Fibroblast of skin of scalp (primary cell): Measurements from ENCODE around the gene GCM1. TPM values are rescaled to one million over a fixed set of nuclear protein-coding genes. Genes with fewer than 3 reads are reported as not detected.
"Not testable (repeated sequence)": the region's sequence is repeated elsewhere in the genome, so short reads cannot be mapped to it uniquely, and the experiment has no call there.

Experiments used
- DNase-seq: peaks from one replicate; pipeline ENCODE4 v3.0.0-alpha.2; 2013
- polyA plus RNA-seq, 2 experiments: library from polyadenylated mRNA; unstranded; fragments of 120-200 nt; gene quantifications; one replicate each; pipeline ENCODE4 v1.2.1, GENCODE V29; 2013; ENCODE audit not compliant: insufficient read length in 2 of 2

GCM1 gene, protein sequence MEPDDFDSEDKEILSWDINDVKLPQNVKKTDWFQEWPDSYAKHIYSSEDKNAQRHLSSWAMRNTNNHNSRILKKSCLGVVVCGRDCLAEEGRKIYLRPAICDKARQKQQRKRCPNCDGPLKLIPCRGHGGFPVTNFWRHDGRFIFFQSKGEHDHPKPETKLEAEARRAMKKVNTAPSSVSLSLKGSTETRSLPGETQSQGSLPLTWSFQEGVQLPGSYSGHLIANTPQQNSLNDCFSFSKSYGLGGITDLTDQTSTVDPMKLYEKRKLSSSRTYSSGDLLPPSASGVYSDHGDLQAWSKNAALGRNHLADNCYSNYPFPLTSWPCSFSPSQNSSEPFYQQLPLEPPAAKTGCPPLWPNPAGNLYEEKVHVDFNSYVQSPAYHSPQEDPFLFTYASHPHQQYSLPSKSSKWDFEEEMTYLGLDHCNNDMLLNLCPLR
- polyA plus RNA-seq (2013, experiment 1 of 2; ENCODE audit: insufficient read length): not detected
- not detected for polyA plus RNA-seq (2013, experiment 2 of 2; ENCODE audit: insufficient read length)

DNA sequence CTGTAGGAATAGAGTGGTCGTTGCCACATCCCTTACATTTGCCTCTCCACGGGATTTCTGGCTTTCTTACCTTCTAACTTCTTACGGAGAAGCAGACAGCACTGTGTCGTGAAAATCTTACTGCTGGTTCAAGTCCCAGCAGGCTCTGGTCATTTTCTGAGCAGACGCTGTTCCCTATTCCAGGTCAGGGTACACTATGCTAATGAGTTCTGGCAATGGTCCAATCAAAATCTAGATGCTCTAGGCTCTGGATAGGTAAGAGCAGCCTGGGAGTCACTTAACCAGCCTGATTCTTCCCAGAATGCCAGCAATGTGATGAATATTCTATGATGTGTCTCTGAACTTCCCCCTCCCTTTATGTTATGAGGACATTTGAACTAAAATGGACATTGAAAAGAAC lies at the start of gene GCM1:
GCM1 (minus strand) TSS at position 158 of the 400 bp plus-strand sequence. CDS start 3,209 bp downstream, outside the sequence.
- DNase-seq: no peak

DNA sequence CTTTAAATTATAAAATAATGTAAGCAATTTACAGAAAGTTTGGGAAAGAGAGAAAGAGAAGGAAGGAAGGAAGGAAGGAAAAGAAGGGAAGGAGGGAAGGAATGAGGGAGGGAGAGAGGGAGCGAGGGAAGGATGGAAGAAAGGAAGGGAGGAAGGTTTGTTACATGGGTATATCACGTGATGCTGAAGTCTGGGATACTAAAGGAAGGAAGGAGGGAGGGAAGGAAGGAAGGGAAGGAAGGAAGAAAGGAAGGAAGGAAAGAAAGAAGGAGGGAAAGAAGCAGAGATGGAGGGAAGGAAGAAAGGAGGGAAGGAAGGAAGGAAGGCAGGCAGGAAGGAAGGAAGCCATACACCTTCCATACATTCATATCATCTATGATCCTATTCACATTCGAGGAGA lies 48.9 kb upstream of the GCM1 start:
- DNase-seq: no peak

DNA sequence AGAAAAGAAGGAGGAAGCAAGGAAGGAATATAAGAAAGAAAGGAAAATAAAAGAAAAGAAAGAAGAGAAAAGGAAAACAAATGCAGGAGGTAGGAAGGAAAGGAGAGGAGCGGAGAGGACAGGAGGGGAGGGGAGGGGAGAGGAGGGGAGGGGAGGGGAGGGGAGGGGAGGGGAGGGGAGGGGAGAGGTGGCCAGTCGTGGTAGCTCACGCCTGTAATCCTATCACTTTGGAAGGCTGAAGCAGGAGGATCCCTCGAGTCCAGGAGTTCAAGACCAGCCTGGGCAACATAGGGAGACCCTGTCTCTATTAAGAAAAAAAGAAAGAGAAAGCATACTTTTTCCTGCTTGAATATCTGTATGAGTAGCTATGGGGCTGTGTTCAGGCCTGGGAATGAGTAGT lies 46.4 kb upstream of the GCM1 start:
- DNase-seq: no peak

DNA sequence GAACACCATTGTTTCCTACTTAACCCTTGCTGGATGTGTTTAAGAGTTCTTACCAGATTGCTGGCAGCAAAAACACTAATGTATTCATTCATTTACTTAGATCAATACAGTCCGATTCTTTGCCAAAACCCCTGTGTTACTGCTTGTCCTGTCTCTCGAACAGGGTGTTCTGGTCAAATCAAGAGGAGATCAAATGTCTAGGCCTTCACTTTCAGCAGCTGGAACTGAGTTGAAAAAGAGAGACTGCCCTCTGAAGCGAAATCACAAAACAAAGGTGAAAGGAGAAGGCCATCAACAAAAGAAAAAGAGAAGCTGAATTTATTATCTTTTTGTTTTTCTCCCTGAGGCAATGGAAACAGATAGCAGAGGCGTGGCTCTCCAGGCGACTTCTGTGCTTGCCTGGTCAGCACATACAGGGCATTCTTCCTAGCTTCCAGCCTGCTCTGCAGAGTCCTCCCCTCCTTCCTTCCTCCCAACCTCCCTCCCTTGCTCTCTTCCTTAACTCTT lies 44.1 kb upstream of the GCM1 start:
- no peak for DNase-seq

DNA sequence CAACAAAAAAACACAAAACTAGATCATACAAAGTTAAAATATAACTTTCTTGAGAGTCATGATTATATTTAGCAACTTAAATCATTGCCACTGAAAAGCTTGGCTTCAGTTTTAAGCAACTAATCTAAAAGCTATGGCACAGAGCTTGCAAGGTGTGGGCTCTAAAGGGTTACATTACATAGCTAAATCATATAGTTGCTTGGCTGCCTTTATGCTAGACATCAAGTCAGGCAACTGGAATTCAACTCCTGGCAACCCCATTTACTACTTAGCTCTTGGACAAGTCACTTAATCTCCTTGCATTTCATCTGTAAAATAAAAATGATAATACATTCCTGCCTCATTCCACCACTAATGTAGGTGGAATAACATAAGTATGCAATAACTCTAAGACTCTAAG lies 40.9 kb upstream of the GCM1 start:
- DNase-seq: peak; percentile 61

DNA sequence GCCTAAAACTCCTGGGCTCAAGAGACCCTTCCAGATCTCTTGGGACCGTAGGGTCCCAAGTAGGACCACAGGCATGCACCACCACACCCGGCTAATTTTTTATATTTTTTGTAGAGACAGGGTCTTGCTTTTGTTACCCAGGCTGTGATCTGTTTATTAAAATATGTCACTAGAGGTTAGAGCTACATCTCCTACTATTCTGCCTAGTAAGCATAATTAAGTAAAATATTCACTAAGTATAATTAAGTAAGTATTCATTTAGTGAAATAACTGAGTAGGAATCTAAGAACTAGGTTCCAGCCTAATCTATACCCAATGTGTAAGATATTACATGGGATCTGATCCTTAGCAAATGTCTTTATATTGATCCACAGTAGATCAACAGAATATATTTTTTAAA lies 40.2 kb upstream of the GCM1 start:
- no peak for DNase-seq

DNA sequence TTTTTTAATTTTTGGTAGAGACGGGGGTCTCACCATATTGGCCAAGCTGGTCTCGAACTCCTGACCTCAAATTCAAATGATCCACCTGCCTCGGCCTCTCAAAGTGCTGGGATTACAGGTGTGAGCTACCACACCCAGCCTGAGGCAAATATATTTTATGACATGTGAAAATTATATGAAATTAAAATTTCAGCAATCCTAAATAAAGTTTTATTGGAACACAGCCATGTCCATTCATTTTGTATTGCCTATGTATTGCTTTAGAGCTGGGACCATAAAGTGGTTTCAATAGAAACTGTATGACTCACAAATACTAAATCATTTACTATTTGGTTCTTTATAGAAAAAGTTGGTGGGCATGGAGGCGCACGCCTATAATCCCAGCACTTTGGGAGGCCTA lies 32.0 kb upstream of the GCM1 start:
- DNase-seq: no peak

DNA sequence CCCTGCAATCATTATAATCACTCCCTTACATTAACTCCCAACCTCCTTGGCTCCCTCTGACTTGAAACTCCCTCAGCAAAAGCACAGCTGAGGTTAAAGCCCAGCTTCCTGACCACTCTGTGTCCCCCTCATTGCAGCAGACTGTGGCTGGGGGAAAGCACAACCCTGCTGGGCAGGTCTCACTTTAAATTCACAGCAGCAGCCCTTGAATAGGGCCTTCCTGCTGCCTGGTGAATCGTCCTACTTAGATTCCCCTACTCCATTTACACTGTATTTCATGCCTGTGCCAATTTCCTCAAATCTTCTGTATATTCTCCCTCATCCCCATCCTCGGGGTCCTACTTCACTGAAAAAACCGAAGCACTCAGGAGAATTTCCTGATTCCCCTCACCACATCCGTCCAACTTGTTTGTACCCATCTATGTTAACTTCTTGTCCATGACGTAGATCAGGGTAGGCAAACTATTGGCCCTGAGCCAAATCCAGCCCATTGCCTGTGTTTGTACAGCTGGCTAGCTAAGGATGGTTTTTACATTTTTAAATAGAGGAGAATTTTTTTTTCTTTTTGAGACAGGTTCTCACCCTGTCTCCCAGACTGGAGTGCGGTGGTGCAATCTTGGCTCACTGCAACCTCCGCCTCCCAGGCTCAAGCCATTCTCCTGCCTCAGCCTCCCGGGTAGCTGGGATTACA lies 31.5 kb upstream of the GCM1 start:
- DNase-seq: peak; percentile 18

DNA sequence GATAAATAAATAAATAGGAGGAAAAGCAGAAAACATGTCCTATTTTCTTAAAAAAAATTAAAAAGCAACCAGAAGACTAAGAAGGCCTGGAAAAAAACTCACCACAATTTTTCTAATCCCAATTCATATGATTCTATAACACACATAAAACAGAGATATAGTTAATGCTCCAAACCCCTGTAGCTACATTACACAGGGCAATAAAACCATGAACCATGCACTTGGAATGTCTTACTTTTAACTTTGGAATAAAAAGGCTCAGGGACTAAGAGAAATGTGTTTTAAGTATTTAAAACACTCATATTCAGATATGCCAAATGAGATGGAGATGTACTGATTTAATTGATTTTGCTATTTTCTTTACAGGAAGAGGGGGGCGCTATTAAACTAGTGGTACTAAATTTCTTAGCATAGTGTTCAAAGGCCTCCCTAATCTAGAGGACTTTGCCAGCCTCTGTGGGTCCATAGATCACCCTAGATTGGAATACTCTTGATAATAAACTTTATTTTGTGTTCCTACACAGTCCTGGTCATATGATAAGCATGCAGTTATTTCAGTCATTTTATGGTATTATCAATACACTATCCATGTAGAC lies 30.3 kb upstream of the GCM1 start:
- no peak for DNase-seq

DNA sequence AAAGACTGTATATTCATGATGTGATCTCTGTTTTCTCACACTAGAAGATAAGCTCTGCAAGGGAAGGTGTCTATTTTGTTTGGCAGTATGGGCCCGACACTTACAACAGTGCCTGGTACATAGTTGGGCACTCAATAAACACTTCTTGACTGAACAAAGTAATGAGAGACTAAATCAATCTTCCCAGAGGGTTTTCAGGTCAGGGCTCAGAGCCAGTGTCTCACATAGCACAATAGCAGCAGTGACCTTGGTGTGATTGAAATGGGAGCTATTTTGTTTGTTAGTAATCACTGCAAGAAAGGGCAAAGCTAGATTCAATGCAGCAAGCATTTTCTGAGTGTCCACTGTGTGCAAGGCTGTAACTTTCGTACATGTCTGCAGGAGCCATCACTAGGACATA lies 26.4 kb upstream of the GCM1 start:
- no peak for DNase-seq

DNA sequence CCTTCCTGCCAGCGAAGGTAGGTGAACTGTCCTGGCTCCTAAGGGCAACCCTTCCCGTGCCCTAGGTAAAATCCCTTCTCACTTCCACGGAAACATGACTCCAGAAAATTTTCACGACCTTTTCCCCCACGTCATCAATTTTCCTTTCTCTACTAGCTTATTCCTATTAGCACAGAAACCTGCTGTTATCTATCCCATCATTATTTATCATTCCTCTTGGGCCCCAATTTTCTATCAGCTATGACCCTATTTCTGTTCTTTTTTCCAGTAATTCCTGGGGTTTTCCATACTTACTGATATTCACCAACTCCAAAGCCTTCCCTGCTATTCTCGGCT lies 23.8 kb upstream of the GCM1 start:
- DNase-seq: no peak

DNA sequence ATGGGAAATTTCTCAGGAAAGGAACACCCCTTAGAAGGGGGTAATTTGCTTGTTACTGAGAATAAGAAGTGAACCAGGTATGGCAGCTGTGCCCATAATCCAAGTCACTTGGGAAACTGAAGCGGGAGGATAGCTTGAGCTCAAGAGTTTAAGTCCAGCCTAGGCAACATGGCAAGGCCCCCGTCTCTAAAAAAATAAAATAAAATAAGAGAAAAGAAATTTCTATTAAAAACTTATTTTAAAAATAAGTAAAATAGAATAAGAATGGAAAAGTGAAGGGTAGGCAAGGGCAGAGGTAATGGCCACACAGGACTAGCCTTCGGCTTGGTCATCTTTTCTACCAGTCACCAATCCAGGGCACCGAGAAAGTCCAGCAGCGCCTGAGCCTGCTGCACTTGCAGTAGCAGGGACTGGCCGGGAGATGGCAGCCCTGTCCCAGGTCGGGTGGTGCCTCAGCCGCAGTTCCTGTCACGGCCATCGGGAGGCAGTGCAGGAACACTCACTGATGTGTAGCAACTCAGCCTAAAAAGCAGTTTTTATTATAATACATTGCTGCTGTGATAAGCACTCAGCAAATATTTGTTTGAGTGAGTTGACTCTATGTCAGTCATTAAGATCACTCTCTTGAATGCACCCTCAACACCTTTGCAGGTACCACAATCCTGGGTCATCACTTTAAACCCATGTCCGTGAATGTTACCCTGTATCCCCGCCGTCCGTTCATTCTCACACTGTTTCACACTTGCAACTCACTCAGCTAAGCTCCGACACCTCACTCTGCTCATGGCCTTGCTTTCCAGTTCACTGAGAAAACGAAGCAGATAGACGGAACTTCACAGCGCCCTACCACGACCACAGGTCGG lies 23.2 kb upstream of the GCM1 start:
- DNase-seq: peak; percentile 72

DNA sequence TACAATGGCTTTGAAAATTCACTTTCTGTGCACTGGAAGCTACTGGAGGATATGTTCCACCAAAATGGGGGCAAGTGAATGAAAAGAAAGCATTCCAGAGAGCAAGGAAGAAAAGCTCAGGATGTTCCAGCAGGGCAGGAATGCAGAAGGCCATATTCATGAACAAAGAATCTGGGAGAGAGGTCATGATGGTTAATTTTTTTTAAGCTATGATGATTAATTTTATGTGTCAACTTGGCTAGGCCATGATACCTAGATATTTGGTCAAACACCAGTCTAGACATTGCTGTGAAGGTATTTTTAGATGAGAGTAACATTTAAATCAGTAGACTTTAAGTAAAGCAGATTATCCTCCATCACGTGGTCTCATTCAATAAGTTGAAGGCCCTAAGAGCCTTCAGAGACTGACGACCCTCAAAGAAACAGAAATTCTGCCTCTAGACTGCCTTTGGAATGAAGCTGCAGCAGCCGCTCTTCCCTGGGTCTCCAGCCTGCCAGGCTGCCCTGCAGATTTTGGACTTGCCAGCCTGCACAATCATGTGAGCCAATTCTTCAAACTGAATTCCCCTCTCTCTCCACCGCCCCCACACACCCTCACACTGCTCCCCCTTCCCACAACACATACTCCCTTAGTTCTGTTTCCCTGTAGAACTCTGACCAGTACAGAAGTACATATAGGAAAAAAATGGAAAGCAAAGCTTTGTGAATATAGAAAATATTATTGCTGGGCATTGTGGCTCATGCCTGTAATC lies 20.1 kb upstream of the GCM1 start:
- DNase-seq: peak; percentile 84

DNA sequence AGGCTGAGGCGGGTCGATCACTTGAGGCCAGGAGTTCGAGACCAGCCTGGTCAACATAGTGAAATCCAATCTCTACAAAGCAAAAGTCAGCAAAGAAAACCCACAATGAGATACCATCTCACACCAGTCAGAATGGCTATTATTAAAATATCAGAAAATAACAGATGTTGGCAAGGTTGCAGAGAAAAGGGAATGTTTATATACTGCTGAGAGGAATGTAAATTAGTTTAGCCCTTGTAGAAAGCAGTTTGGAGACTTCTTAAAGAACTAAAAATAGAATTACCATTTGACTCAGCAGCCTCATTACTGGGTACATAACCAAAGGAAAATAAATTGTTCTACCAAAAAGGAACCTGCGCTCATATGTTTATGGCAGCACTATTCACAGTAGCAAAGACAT lies 16.7 kb upstream of the GCM1 start:
- DNase-seq: peak; percentile 65

DNA sequence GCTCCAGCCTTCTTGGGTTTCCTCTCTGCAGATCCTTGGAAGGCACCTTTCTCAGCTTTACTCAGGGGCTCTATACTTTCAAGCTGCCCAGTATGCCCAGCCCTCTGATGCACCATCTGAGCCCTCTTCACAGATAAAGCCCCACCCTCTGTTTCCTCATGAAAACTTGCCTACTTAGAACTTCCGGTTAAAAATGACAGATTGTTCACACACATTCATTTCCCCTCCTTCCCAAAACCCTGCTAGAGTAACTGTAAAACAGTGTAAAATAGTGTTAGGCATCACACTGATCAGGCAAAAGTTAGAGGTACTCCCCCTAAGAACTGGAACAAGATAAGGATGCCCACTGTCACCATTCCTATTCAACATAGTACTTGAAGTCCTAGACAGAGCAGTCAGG lies 14.0 kb upstream of the GCM1 start:
- DNase-seq: no peak

DNA sequence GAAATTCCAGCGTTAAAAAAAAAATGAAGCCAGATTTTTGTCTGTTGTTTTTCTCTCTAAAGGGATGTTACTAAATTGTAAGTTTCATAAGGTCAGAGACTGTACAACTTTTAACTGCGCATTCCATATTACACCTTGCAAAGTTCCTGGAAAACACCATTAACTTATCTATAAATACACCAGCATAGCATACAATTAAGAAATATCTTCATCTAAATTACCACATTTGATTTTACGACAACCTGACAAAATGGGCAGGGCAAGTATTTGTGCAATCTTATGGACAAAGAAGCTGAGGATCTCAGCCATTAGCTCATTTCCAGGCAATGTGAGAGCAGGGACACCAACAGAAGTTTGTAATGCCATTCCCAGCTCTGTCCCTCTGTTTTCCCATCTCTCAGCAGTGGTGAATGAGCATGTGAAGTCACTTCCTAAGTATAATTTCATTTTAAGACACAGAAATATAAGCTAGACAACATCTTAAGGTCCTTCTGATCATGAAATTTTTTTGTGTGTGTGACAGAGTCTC lies 12.9 kb upstream of the GCM1 start:
- no peak for DNase-seq

DNA sequence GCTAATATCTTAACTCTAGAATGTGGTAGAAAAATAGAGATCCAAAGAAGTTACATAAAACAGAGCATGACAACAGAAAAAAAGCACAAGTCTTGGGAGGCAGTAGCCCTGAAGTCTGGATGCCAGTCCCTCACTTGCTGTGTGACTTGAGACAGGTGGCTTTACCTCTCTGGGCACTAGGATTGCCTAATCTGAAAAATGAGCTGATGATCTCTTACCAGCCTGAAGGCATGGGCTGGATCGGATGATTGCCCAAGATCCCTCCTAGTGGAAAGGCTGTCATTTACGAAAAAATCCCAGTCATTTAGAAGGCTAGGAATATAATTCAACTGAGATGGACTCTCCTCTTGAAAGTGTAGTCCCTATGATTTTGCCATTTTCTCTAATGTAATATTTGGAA lies 10.9 kb upstream of the GCM1 start:
- no peak for DNase-seq

DNA sequence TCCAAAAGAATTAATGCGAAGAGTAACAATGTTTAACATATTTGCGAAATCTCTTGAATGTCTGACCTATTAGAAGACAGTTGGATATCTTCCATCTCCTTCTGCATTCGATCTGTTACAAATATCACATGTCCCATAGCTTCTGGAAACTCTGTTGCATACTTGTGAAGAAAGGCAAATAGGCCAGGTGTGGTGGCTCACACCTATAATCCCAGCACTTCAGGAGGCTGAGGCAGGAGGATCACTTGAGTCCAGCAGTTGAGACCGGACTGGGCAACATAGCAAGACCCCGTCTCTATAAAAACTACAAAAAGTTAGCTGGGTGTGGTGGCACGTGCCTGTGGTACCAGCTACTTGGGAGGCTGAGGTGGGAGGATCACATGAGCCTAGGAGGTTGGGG lies 9.4 kb upstream of the GCM1 start:
- DNase-seq: not testable (repeated sequence)

DNA sequence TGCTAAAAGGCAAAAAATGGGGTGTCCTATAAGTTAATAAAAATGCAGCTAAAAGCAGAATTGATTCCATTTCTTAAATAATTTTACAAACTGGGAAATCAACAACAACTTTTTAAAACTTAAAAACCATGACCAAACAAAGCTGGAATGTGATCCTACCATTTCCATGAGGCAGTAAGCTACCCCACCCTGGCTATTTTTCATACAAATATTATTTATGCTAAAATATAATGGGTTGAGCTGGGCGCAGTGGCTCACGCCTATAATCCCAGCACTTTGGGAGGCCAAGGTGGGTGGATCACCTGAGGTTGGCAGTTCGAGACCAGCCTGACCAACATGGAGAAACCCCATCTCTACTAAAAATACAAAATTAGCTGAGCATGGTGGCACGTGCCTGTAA lies 6.6 kb upstream of the GCM1 start:
- DNase-seq: not testable (repeated sequence)

DNA sequence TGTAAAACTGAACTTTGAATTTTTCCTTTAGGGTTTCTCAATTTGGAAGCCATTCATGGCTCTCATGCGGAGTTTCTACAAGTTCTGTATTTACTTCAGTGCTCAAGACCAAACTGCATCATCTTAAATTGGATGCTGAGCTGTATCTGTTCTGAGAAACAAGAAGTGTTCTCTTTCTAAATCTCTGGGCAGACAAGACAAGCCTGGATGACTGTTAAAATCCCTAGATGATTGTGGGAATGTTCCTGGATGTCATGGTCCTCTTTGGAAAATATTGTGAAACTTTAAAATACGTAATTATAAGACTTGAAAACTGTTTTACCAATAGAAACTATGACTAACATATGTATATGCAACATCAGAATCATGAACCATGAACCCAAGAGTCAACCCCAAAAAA lies 6.2 kb upstream of the GCM1 start:
- DNase-seq: no peak

DNA sequence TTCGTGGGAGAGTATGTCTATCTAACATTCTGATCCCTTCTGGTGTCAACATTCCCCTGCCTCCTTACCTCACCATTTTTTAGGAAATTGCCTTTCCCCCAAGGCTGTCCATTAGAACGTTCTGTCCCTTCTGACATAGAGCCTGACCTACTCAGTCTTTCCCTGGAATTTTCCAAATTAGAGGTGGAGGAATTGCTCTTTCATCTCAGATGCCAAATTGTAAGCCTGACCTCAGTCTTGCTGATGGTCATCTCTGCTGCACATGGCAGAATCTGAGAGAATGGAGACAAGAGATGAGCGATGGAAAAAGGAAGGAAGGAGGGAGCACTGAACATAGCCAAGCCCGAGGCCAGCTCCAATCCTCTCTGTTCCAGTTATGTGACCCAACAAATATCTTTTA lies 5.4 kb upstream of the GCM1 start:
- no peak for DNase-seq

DNA sequence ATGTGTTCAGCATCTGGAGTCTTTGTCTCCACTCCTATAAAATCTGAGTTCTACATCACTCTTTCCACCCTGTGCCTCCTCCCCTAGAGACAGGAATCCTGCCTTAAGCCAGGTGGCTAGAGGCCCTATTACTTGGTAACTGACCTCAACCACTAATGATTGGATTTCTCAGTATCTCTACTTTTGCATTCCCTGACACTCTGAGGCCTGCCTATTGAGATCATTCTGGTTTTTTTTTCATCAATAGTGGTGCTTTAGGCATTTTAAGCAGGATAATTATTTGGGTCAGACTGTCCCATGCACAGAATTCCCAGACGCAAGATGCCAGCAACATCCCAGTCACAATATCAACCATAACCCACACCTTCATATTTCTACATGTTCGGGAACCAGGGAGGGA lies 3.9 kb upstream of the GCM1 start:
- DNase-seq: no peak
